Transverse colon (tissue), 4 donors: ENCODE data around the gene PLEKHH3. TPM values are rescaled to one million over a fixed set of nuclear protein-coding genes. Genes with fewer than 3 reads are reported as not detected.

Experiments used
- DNase-seq: peaks from one replicate; pipeline ENCODE4 v3.0.0-alpha.2; 2019
- H3K27ac ChIP-seq, 4 donors: fragments of 200-600 bp; sonication (generic); 2 replicates each; pipeline ENCODE4 v1.5.1; 2016 to 2018; ENCODE audit warnings: inconsistent platforms in 4 of 4
- H3K27me3 ChIP-seq: fragments of 200-600 bp; sonication (generic); 2 replicates; pipeline ENCODE4 v1.5.1; 2017; ENCODE audit warnings: inconsistent platforms
- H3K36me3 ChIP-seq, 4 donors: fragments of 200-600 bp; sonication (generic); 2 replicates each; pipeline ENCODE4 v1.5.1; 2017 to 2019; ENCODE audit warnings: inconsistent platforms in 4 of 4
- H3K4me1 ChIP-seq, 4 donors: fragments of 200-600 bp; sonication (generic); 2 replicates each; pipeline ENCODE4 v1.5.1; 2017 to 2020; ENCODE audit warnings: inconsistent platforms in 4 of 4
- H3K4me3 ChIP-seq, 4 donors: fragments of 200-600 bp; sonication (generic); 1 replicate in 1 of 4; 2 replicates in 3 of 4; pipeline versions ENCODE4 v1.5.1 to v1.6.1; 2017 to 2019; ENCODE audit warnings: inconsistent platforms in 4 of 4
- H3K9me3 ChIP-seq, 2 donors: fragments of 200-600 bp; sonication (generic); 2 replicates each; pipeline ENCODE4 v1.5.1; 2017 to 2019; ENCODE audit warnings: inconsistent platforms in 2 of 2
- EP300 ChIP-seq: sonication (generic); formaldehyde crosslinking; IDR thresholded peaks from one replicate; pipeline ENCODE4 v1.6.1; 2017; ENCODE audit warnings: antibody characterized with exemption, low read depth
- POLR2A ChIP-seq: fragments of 450-650 bp; IDR thresholded peaks from one replicate; pipeline ENCODE4 v1.6.1; 2016; ENCODE audit warnings: antibody characterized with exemption, mild to moderate bottlenecking, moderate library complexity
- POLR2AphosphoS5 ChIP-seq, 3 donors: sonication (generic); formaldehyde crosslinking; IDR thresholded peaks; one replicate each; pipeline ENCODE4 v1.6.1; 2016; ENCODE audit warnings: antibody characterized with exemption in 3 of 3
- WGBS, 2 donors: methylation state at CpG; one replicate each; pipeline ENCODE4 v1.1.5; 2018; ENCODE audit warnings: low coverage in 1 of 2; 5-methylcytosine and 5-hydroxymethylcytosine counted together
- in situ Hi-C, 4 donors: fragments of 200-750 bp; cut with MboI; loops; one replicate each; pipeline versions ENCODE4 v1.15.0 to v1.15.1; 2017; ENCODE audit warnings: low sequenced_read_pairs in 3 of 4, low pct_ligation_motif_present in 1 of 4, low pct_unique_long_range_greater_than_20kb in 1 of 4
- intact Hi-C: fragments of 100-400 bp; cut with DNase I; formaldehyde crosslinking; loops from one replicate; pipeline ENCODE4 v1.15.1; 2023; ENCODE audit warnings: low total_unique reads
- total RNA-seq, 4 donors: library from RNA; depleted of rRNA; stranded (reverse); fragments of >200 nt; gene quantifications; one replicate each; pipeline ENCODE4 v1.1.0, GENCODE V29; 2016
- TF ChIP-seq, protein P1 (sequence below), 5 experiments: fragments of 200-600 bp in 3 of 5; fragments of 450-650 bp in 2 of 5; sonication (generic) in 3 of 5; IDR thresholded peaks; 1 replicate in 2 of 5; 2 replicates in 3 of 5; pipeline ENCODE4 v1.5.1; 2016 to 2017; ENCODE audit warnings: antibody characterized with exemption in 5 of 5, inconsistent platforms in 3 of 5, mild to moderate bottlenecking in 2 of 5, moderate library complexity in 1 of 5

The PLEKHH3 gene
- total RNA-seq, 4 donors from 2014 or later = 5.8 to 29.9 (median 9.9) TPM

DNA sequence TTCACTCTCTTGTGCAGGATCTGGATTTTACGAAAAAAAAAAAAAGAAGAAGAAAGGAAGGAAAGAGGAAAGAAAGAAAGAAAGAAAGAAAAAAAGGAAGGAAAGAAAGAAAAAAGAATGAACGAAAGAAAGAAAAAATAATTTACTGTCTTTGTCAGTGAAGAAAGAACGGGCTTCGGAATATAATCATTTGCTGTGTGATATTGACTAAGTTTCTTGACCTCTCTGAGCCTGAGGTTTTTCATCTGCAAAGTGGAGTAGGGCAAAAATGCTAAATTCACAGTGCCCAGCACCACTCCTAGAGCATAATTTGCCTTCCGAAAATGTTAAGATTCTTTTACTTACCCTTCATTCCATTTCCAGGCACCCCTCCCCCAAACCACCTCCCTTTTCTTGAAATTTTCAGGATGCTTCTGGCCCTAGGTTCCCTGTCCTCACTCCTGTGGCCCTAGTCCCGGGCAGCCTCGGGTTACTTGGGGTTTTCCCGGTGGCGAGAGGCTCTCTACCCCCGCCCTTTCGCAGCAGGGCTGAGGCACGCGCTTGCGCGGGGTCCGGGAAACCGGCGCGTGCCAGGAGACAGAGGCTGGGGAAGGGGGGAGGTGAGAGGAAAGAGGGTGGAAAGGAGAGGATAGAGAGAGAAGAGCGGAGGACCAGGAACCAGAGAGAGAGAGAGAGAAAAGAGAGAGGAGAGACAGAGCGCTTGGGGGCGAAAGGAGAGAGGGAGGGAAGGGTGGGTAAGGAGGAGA is 5.4 kb upstream of the PLEKHH3 start, which contains the start of gene CNTNAP1:
Gene CNTNAP1 (plus strand): TSS at position 556 of the 746 bp plus-strand sequence. CDS start 299 bp downstream, outside the sequence.
- H3K27me3 ChIP-seq = peaks cover 43% of the 10 kb centered on the region
- H3K36me3 ChIP-seq = no peaks in the 10 kb centered on the region
- H3K4me1 ChIP-seq = peaks cover 33 to 76% (median 62%) of the 10 kb centered on the region in 4 donors
- H3K27ac ChIP-seq = peak within 1 kb of the TSS; percentile 77 to 98 (median 90)
- intact Hi-C loops (loop anchor here (10.0 kb wide), 1 partner anchor 77 kb away; the partner anchor contains the start of genes RETREG3 and TUBG1), in situ Hi-C loops (loop anchor here (10.0 to 25.0 kb wide), 2 partner anchors 77 to 95 kb away; partner anchors contain the start of genes PSMC3IP (in 3 of the 4), RETREG3 (in 1 of the 4) and TUBG1 (in 1 of the 4))
- no peaks in the 10 kb centered on the region for H3K9me3 ChIP-seq
- DNase-seq = peak; percentile 68
- 7 to 15% methylated on average over 15 to 22 of the region's 22 CpGs for WGBS, 2 donors
- TF ChIP-seq, protein P1, sequence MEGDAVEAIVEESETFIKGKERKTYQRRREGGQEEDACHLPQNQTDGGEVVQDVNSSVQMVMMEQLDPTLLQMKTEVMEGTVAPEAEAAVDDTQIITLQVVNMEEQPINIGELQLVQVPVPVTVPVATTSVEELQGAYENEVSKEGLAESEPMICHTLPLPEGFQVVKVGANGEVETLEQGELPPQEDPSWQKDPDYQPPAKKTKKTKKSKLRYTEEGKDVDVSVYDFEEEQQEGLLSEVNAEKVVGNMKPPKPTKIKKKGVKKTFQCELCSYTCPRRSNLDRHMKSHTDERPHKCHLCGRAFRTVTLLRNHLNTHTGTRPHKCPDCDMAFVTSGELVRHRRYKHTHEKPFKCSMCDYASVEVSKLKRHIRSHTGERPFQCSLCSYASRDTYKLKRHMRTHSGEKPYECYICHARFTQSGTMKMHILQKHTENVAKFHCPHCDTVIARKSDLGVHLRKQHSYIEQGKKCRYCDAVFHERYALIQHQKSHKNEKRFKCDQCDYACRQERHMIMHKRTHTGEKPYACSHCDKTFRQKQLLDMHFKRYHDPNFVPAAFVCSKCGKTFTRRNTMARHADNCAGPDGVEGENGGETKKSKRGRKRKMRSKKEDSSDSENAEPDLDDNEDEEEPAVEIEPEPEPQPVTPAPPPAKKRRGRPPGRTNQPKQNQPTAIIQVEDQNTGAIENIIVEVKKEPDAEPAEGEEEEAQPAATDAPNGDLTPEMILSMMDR (IDR thresholded peaks at IDR 0.05) = no peak
- TF ChIP-seq EP300 (peak; percentile 90), POLR2AphosphoS5 (IDR thresholded peaks at IDR 0.05) (peak in 2 of 3 donors; percentile 52 to 69), POLR2A (no peak)
- peak within 1 kb of the TSS; percentile 21 to 56 (median 46) for H3K4me3 ChIP-seq

- in situ Hi-C loops = loop anchor here (10.0 to 25.0 kb wide), 2 partner anchors 76 to 93 kb away; partner anchors contain the start of genes PSMC3IP (in 3 of the 4), RETREG3 (in 1 of the 4) and TUBG1 (in 1 of the 4)
- intact Hi-C loops = loop anchor here (10.0 kb wide), 1 partner anchor 76 kb away; the partner anchor contains the start of genes RETREG3 and TUBG1
- DNase-seq = peak; percentile 34
- TF ChIP-seq, protein P1 (IDR thresholded peaks at IDR 0.05) = no peak
- TF ChIP-seq POLR2A (no peak), EP300 (no peak), POLR2AphosphoS5 (IDR thresholded peaks at IDR 0.05) (no peak)
- Histone ChIP-seq H3K9me3 (no peaks in the 10 kb centered on the region), H3K4me3 (peak overlapping the region in 3 of 4 donors; percentile 57 to 91 (median 62)), H3K27ac (peak overlapping the region; percentile 92 to 98 (median 96)), H3K4me1 (peaks cover 33 to 87% (median 70%) of the 10 kb centered on the region in 4 donors), H3K36me3 (no peaks in the 10 kb centered on the region), H3K27me3 (peaks cover 40% of the 10 kb centered on the region)
- WGBS, 2 donors = 60 to 70% methylated on average over 3 to 6 of the region's 20 CpGs
Observed at GRCh38 chr17:42680331-42680808, 3.6 kb upstream of the PLEKHH3 start.

- H3K27ac ChIP-seq = peak overlapping the region; percentile 92 to 98 (median 96)
- 0 to 23% methylated on average over 2 to 42 of the region's 78 CpGs for WGBS, 2 donors
- in situ Hi-C loops = loop anchor here (10.0 to 25.0 kb wide), 2 partner anchors 75 to 92 kb away; partner anchors contain the start of genes PSMC3IP (in 3 of the 4), RETREG3 (in 1 of the 4) and TUBG1 (in 1 of the 4)
- DNase-seq = peak; percentile 85
- no peaks in the 10 kb centered on the region for H3K9me3 ChIP-seq
- peaks cover 33% of the 10 kb centered on the region for H3K27me3 ChIP-seq
- H3K4me3 ChIP-seq = peak overlapping the region; percentile 7 to 91 (median 60)
- intact Hi-C loops = loop anchor here (10.0 kb wide), 1 partner anchor 75 kb away; the partner anchor contains the start of genes RETREG3 and TUBG1
- peaks cover 34 to 90% (median 74%) of the 10 kb centered on the region in 4 donors for H3K4me1 ChIP-seq
- TF ChIP-seq EP300 = no peak
- TF ChIP-seq, protein P1 (IDR thresholded peaks at IDR 0.05) = peak; percentile 81 to 98 (median 93)
- TF ChIP-seq POLR2AphosphoS5 (IDR thresholded peaks at IDR 0.05) = peak in 2 of 3 donors; percentile 55 to 74
- TF ChIP-seq POLR2A = peak; percentile 43
- no peaks in the 10 kb centered on the region for H3K36me3 ChIP-seq
Observed at GRCh38 chr17:42679492-42680330, 2.9 kb upstream of the PLEKHH3 start.
